ENCODE data around the gene MPO. TPM values are rescaled to one million over a fixed set of nuclear protein-coding genes. Genes with fewer than 3 reads are reported as not detected.

The MPO gene
- total and polyA plus RNA-seq, 9 of the 15 experiments (the other 6 are each of a cell fraction or from before 2014, with no cell fraction given), result 0.04 to 0.47 (median 0.39) TPM; not detected in 6

DNA sequence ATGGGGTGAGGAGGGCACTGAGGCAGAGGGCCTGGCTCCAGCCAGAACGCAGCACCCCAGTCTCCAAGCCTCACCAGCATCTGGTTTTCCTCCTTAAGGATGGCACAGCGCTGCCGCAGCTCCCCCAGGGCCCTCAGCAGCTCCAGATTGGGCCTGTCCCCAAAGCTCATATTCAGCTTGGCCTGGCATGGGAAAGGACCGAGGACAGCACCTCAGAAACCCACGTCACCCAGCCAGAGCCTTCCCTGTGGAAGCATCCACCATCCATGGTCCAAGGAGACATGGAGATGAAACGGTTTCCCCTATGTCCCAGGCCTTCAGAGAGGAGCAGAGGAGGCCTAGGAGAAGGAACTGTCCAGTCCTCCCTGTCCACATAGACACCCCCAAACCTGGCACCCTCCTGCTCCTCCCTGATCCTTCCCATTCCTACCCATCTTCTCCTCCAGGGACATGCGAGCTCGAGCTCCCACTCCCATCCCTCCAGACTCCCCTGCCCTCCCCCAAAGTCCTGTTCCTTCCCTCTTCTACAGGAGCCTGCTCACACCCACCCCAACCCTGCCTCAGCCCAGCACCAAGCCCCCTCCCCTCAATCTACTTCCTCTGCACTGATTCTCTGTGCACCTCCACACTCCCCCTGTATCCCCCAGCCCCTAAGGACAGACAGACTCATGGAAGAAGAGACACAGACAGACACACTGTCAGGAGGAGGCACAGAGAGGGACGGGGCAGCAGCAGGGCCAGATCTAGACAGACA, 46.1 kb upstream of the MPO start (continued):
- TF ChIP-seq, protein P1, sequence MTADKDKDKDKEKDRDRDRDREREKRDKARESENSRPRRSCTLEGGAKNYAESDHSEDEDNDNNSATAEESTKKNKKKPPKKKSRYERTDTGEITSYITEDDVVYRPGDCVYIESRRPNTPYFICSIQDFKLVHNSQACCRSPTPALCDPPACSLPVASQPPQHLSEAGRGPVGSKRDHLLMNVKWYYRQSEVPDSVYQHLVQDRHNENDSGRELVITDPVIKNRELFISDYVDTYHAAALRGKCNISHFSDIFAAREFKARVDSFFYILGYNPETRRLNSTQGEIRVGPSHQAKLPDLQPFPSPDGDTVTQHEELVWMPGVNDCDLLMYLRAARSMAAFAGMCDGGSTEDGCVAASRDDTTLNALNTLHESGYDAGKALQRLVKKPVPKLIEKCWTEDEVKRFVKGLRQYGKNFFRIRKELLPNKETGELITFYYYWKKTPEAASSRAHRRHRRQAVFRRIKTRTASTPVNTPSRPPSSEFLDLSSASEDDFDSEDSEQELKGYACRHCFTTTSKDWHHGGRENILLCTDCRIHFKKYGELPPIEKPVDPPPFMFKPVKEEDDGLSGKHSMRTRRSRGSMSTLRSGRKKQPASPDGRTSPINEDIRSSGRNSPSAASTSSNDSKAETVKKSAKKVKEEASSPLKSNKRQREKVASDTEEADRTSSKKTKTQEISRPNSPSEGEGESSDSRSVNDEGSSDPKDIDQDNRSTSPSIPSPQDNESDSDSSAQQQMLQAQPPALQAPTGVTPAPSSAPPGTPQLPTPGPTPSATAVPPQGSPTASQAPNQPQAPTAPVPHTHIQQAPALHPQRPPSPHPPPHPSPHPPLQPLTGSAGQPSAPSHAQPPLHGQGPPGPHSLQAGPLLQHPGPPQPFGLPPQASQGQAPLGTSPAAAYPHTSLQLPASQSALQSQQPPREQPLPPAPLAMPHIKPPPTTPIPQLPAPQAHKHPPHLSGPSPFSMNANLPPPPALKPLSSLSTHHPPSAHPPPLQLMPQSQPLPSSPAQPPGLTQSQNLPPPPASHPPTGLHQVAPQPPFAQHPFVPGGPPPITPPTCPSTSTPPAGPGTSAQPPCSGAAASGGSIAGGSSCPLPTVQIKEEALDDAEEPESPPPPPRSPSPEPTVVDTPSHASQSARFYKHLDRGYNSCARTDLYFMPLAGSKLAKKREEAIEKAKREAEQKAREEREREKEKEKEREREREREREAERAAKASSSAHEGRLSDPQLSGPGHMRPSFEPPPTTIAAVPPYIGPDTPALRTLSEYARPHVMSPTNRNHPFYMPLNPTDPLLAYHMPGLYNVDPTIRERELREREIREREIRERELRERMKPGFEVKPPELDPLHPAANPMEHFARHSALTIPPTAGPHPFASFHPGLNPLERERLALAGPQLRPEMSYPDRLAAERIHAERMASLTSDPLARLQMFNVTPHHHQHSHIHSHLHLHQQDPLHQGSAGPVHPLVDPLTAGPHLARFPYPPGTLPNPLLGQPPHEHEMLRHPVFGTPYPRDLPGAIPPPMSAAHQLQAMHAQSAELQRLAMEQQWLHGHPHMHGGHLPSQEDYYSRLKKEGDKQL (CRISPR knock-in tag; IDR thresholded peaks at IDR 0.05; ENCODE audit: borderline replicate concordance), result 0 out of 2 replicates have a peak, but pooled peaks have one; percentile 45

DNA sequence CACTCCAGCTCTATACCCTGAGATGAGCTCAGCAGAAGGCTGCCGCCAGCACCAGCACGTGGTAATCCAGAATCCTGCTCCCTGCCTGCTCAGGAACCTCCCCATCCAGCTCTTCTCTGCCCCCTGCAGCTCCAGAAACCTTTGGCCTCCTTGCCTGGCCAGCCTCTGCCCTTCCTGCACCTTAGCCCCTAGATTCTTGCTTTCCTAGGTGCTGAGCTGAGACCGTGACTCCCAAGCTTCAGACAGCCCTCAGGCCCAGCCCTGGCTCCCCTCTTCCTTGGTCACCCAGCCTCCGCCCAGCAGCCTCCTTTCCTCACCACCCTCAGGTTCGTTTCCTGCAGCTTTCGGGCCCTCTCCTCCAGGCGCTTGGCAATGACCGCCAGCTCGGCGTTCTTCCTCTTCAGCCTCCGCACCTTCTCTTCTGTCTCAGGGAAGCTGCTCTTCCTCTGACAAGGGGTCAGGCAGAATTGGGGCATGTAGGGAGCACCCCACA, 45.3 kb upstream of the MPO start:
- FAIRE-seq (no peak), DNase-seq (ENCODE audit: extremely low read depth in 1 of 4, low spot score in 3 of 4) (peak in 1 of 4 experiments; percentile 47), ATAC-seq (no peak)
- peak overlapping the region in 1 of 2 experiments; percentile 9; a peak in 2 of 4 replicates for H3K9ac ChIP-seq (ENCODE audit: insufficient read depth in 1 of 2, low read depth in 2 of 2, low read length in 2 of 2)
- H3K9me1 ChIP-seq (ENCODE audit: control insufficient read depth, insufficient read depth, low read length), result peaks cover 3% of the 10 kb centered on the region
- H3K4me2 ChIP-seq (ENCODE audit: insufficient read depth, low read length), result no peak overlapping the region
- H3K4me1 ChIP-seq (replicated peaks in 1 of 2; ENCODE audit: control insufficient read depth in 2 of 2, insufficient read depth in 2 of 2, low read length in 2 of 2), result peaks cover 17 to 59% of the 10 kb centered on the region in 2 experiments
- no peaks in the 10 kb centered on the region for H3K27me3 ChIP-seq (ENCODE audit: control insufficient read depth in 2 of 2, insufficient read depth in 2 of 2, low read length in 2 of 2)
- H2AFZ ChIP-seq (ENCODE audit: low read depth, low read length), result no peak overlapping the region
- no TSS peak for BruUV-seq (replicated peaks)
- WGBS (ENCODE audit: insufficient coverage, low coverage, missing lambda C conversion rate), result 54% methylated on average over 11 of the region's 11 CpGs
- peaks cover 15% of the 10 kb centered on the region for H3K36me3 ChIP-seq (ENCODE audit: control insufficient read depth, insufficient read depth, low read length)
- intact Hi-C loops (cut with micrococcal nuclease) (no loop called here), in situ Hi-C loops (cut with MboI) (no loop called here)
- H4K20me1 ChIP-seq (replicated peaks; ENCODE audit: control insufficient read depth, insufficient read depth, low read length), result peaks cover 26% of the 10 kb centered on the region
- peaks cover 34% of the 10 kb centered on the region for H3K79me2 ChIP-seq (ENCODE audit: control insufficient read depth, insufficient read depth, low read length)
- H3K4me3 ChIP-seq, result no peak overlapping the region
- H3K27ac ChIP-seq (ENCODE audit: extremely low read depth, low read depth, low read length), result no peak overlapping the region
- ChIA-PET POLR2A (interaction anchor here (0.6 to 3.2 kb wide), 20 partner anchors 9 to 343 kb away, joined by 3 to 42 read pairs (median 4); partner anchors contain the start of gene RNF43), CTCF (ENCODE audit: low intra/inter-chr PET ratio) (no interaction called here)
- no peaks in the 10 kb centered on the region for H3K9me3 ChIP-seq (replicated peaks; ENCODE audit: control insufficient read depth, insufficient read depth, low read depth, low read length)
- no peak for TF ChIP-seq NFE2 (IDR thresholded peaks at IDR 0.05; ENCODE audit: low read depth)
- TF ChIP-seq MYC (IDR thresholded peaks at IDR 0.05; ENCODE audit: low read depth, low read length), result peak; percentile 59; the same call in 1 of the 2 replicates
- no peak for TF ChIP-seq MYC (CRISPR knock-in tag; IDR thresholded peaks at IDR 0.05; ENCODE audit: borderline replicate concordance, low read depth)
- TF ChIP-seq DPF2 (IDR thresholded peaks at IDR 0.05), result no peak
- TF ChIP-seq, protein P2, sequence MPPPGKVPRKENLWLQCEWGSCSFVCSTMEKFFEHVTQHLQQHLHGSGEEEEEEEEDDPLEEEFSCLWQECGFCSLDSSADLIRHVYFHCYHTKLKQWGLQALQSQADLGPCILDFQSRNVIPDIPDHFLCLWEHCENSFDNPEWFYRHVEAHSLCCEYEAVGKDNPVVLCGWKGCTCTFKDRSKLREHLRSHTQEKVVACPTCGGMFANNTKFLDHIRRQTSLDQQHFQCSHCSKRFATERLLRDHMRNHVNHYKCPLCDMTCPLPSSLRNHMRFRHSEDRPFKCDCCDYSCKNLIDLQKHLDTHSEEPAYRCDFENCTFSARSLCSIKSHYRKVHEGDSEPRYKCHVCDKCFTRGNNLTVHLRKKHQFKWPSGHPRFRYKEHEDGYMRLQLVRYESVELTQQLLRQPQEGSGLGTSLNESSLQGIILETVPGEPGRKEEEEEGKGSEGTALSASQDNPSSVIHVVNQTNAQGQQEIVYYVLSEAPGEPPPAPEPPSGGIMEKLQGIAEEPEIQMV (tag; conservative IDR thresholded peaks at IDR 0.05; ENCODE audit: low read depth), result no peak
- TF ChIP-seq, protein P3, sequence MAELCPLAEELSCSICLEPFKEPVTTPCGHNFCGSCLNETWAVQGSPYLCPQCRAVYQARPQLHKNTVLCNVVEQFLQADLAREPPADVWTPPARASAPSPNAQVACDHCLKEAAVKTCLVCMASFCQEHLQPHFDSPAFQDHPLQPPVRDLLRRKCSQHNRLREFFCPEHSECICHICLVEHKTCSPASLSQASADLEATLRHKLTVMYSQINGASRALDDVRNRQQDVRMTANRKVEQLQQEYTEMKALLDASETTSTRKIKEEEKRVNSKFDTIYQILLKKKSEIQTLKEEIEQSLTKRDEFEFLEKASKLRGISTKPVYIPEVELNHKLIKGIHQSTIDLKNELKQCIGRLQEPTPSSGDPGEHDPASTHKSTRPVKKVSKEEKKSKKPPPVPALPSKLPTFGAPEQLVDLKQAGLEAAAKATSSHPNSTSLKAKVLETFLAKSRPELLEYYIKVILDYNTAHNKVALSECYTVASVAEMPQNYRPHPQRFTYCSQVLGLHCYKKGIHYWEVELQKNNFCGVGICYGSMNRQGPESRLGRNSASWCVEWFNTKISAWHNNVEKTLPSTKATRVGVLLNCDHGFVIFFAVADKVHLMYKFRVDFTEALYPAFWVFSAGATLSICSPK (IDR thresholded peaks at IDR 0.05; ENCODE audit: borderline replicate concordance), result no peak
- no peak for TF ChIP-seq ZNF76 (CRISPR knock-in tag; IDR thresholded peaks at IDR 0.05; ENCODE audit: borderline replicate concordance)
